HT1080 (cell line): ENCODE measurements around the gene COL2A1. TPM values are rescaled to one million over a fixed set of nuclear protein-coding genes. Genes with fewer than 3 reads are reported as not detected.
"Not testable (repeated sequence)": the region's sequence is repeated elsewhere in the genome, so short reads cannot be mapped to it uniquely, and the experiment has no call there.

Source experiments
- DNase-seq: peaks from one replicate; pipeline ENCODE4 v3.0.0-alpha.2; 2015; ENCODE audit warnings: low read depth
- total RNA-seq: library from RNA; depleted of rRNA; stranded (reverse); fragments of >200 nt; shearing (Covaris generic); gene quantifications from 2 replicates; pipeline ENCODE4 v1.2.3, GENCODE V29; 2014

Gene COL2A1
- total RNA-seq, 1 experiment from 2014 or later: 0.02 TPM

DNA sequence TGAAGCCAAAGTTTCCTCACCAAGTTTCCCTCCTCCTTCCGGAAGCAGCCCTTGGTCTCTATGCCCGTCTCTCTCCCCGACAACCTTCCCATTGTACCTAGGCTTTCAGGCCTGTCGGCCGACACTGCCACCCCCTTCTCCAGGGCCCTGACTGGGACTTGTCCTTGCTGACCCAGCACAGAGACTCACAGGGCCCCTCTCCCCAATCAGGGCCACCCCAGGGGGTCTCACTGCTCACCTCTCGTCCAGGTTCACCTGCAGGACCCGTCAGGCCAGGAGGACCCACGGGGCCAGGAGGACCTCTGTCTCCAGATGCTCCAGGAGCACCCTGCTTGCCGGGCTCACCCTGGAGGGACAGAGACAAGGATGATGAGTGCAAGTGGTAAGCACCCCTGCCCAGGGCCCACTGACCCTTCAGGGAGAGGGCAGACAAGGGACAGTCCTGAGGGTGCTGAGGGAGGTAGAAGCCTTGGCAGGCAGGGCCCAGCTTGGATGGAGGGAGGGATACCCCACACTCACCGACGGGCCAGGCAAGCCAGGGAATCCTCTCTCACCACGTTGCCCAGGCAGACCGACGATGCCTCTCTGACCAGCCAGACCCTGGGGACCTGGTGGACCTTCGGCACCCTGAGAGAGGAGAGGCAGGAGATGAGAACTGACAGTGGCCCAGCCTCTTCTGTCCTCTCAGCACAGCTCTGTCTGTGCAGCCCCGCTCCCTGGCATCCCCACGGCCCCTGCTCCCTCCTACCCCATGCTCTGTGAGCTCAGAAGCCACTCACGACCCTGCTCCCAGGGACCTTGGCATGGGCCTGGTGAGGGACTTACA, 26.3 kb downstream of the COL2A1 start:
- no peak for DNase-seq

DNA sequence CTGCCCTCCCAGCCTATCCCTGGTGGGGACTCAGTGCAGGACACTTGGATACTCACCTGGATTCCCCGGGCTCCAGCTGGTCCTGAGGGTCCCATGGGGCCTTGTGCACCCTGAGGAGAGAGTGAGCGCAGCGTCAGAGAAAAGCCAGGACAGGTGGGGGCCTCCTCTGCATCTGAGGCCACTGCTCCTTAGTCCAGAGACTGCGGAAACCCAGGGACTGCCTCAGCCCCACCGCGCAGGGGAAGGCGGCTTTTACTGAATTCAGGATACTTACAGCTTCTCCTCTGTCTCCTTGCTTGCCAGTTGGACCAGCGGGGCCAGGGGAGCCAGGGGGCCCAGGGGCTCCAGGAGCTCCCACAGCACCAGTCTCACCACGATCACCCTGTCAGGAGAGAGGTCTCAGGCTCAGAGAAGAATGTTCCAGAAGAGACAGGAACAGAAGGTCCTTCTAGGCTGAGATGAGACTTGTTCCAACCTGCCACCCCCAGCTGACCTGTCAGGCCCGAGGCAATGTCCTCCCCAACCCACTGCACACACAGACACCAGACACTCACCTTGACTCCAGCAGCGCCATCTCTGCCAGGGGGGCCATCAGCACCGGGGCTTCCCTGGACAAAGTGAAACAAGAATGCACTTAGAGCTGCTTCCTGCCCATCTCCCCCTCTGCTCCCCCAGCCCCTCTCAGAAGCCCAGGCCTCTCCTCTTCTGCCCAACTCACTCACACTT, 27.1 kb downstream of the COL2A1 start:
- DNase-seq: no peak

DNA sequence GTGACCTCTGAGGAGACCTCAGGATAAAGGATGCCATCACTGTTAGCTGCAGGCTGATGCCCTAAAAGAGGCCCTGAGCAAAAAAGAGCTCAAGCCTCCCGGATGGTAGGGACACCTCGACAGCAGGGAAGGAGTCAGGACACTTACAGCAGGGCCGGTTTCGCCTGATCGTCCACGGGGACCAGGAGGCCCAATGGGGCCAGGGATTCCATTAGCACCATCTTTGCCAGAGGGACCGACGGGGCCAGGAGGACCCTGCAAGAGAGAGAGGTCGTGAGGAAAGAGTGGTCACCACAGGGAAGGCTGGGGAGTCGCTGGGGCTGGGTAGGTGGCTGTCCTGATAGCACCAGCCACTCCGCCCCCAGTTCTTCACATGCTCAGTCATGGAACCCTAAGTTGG, 28.5 kb downstream of the COL2A1 start:
- no peak for DNase-seq

DNA sequence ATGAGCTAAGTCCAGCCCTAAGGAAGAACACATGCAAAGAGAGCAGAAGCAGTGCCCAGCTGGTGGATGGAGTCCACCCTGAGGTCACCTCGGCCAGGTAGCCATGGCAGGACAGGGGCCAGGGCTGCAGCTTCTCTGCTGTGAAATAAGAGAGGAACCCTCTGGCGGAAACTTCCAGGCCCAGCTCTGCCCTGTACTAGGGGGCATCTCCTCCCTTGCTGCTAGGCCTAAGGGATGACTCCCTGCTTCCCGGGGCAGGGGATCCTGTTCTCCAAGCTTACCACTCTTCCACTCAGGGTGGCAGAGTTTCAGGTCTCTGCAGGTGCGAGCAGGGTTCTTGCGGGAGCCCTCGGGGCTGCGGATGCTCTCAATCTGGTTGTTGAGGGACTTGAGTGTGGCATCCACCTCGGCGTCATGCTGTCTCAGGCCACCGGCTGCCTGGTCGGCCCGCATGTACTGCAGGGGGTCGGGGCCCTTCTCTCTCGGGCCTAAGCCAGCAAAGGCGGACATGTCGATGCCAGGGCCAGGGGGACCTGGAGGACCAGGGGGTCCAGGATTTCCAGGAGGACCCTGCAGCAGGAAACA, 29.1 kb downstream of the COL2A1 start:
- DNase-seq: no peak

DNA sequence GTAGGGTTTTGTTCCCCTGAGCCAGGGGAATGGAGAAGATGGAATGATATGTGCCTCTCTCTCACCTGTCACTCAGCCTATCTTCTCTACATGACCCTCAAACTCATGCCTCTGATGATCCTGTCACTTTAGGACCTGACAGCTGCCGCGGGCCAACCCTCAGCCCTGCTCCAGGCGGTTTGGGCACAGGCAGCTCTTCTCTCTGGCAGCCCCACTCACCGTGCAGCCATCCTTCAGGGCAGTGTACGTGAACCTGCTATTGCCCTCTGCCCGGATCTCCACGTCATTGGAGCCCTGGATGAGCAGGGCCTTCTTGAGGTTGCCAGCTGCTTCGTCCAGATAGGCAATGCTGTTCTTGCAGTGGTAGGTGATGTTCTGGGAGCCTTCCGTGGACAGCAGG, 30.4 kb downstream of the COL2A1 start:
- DNase-seq: no peak

DNA sequence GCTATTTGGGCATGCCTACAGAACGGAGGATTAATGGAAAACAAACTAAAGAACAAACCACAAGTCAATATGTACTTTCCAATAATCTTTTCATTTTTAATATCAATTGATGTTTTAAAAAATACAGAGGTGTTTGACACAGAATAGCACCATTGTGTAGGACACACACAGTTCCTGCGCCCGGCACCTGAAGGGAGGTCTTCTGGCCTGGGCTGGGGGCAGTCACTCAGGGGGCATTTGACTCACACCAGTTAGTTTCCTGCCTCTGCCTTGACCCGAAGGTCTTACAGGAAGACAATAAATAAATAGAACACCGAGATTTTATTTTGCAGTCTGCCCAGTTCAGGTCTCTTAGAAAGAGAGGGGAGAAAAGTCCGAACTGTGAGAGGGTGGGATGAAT, 31.4 kb downstream of the COL2A1 start:
- no peak for DNase-seq

DNA sequence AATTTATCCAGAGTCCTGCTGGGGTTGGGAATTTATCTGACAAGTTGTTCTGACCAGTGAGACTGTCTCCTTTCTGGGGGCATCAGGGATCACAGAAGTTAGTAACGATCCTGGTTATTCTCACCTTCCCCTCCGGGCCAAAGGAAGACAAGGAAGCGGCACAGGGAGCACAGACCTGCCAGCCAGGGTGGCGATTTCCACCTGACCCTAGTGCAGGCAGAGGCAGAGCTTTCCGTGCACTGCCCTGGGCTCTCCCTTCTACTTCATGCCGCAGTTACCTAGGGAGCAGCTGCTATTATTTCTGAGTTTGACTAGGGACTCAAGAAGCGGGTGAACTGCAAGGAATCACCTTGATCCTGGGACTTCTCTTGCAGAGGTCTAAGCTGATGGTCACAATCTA, 33.4 kb downstream of the COL2A1 start:
- no peak for DNase-seq

DNA sequence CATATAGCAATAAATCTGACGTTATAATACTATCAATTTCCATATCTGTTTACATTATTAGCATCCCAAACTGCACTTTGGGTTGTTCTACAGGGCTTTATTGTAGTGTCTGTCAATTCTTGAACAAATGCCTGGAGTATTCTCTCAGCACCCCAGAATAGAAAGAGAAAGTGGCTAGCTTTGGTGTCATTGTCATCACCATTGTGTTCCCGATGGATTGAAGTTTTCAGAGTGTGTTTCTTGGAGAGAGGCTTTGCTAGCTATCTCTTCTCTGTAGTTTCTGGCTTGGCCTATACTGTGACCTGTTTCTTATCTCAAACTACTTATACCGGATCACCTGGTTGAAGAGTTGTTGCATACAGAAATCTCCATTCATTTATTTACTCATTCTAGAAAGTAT, 34.4 kb downstream of the COL2A1 start:
- DNase-seq: no peak

DNA sequence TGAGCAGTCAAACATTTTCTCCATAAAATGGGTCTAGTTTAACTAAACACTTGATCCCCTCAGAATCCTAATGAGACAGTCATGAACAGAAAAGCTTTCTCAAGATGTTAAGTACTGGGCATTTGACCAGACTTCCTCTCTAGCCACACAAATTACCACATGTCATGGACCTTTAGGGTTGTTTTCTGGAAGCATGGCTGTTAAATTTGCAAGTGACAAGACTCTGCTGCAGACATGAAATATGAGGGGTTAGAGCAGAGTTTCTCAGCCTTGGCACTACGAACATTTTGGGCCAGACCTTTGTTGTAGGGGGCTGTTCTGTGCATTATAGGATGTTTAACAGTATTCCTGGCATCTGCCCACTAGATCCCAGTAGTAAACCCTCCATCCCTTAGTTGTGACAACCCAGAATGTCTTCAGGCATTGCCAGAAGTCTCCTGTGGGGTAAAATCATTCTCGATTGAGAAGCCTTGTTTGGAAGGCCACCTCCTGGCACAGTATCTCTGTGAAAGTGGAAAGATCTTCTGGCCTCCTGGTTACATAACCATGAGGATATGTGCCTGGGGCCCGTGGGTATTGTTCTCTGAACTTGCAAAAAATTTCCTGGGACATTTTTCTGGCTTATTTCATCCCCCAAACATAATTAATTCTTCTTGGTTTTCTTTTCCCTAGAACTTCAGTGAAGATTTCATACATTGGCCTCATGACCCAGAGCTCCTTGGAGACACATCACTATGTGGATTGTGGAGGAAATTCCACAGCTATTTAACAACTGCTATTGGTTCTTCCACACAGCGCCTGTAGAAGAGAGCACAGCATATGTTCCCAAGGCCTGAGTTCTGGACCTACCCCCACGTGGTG, 36.6 kb downstream of the COL2A1 start:
- no peak for DNase-seq

DNA sequence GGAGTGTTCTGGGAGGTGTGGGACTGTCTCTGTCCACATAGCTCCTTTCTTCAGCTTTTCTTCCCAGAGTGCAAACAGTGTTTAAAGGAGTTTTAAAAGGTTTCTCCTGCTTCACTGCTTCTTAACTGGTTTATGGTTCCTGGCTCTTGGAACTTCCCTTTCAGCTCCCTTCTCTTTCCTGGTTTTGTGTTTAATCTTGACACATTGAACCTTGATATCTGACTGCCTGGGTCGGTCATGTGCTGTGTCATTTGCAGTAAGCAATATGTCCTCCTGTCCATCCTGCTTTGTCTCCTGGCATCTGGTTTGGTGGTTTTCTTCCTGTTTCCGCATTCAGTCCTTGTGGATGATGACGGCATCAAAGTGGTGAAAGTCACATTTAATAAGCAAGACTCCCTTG, 38.7 kb downstream of the COL2A1 start:
- no peak for DNase-seq

DNA sequence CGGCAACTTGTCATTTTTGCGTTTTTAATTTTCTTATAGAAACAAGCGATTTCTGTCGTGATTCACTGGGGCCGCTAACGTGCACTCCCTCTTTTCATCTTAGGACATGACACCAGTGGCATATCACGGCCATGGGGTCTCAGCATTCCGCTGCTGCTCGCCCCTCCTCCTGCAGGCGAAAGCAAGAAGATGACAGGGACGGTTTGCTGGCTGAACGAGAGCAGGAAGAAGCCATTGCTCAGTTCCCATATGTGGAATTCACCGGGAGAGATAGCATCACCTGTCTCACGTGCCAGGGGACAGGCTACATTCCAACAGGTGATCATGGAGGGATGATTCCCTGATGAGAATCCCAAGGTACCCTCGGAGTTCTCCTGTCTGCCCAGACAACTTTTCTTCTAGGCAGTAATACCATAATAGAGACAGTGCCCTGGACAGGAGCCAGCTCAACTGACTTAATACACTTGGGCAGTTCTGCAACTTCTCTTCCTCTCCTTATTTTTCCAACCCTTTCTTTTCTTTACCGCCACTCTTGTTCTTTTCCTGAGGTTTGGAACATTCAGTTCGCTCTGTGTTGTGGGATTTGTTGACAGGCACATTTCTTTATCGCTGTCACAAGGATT, 40.1 kb downstream of the COL2A1 start:
- no peak for DNase-seq

DNA sequence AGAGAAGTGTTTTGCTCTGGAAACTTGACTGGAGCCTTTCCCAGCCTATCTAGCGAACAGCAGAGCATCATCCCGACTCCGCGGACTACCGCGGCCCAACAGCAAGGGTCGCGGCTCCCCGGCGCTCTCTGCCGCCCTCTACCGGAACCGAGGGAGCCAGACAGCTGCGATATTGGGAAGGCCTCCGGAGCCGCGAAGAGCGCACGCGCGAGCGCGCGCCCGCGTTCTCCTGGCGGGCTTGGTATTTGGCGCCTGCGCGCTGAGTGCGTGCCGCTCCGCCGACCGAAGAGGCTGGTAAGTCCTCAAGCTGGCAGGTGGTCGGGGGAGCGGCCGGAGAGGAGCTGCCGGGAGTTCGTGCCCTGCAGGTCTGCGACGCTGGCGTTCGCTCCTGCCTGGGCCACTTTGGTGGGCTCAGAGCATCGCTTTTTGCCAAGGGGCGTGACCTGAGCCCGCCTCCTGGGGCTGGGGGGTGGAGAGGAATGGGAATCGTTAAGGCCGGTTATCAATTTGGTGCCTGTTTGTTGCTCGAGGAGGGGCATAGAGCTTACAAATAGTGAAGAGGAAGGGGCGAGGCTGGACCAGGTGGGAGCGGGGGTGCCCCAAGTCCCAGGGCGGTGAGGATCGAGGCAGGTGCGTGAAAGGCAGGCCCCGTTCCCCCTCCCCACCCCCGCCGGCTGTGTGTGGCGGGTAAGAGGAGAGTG, 40.8 kb downstream of the COL2A1 start, which contains the start of gene TMEM106C:
Gene TMEM106C (plus strand): TSS at position 257 of the 701 bp plus-strand sequence. CDS start 641 bp downstream, outside the sequence.
- DNase-seq: peak; percentile 89

DNA sequence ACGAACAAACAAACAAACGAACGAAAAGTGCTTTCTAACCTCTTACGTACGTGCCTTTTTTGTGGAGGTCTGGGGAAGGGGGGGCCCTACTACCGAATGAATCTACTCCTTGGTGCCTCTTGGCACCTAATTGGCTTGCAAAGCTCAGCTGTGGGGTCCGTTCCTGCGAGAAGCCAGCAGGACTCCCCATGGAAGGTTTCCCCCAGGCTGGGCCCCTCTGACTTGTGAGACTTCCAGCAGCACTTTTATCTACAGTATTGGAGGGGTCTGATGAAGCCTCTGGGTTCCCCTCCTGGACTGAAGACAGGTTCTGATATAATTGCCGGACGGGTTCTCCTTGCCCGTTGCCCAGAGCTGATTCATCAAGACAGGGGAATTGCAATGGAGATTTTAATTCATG, 42.1 kb downstream of the COL2A1 start:
- no peak for DNase-seq

DNA sequence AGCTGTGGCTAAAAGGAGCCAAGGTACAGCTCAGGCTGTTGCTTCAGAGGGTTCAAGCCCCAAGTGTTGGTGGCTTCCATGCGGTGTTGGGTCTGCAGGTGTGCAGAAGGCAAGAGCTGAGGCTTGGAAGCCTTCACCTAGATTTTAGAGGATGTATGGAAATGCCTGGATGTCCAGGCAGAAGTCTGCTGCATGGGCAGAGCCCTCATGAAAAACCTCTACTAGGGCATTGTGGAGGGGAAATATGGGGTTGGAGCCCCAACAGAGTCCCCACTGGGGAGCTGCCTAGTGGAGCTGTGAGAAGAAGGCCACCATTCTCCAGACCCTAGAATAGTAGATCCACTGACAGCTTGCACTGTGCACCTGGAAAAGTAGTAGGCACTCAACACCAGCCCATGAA, 46.6 kb downstream of the COL2A1 start:
- DNase-seq: not testable (repeated sequence)

DNA sequence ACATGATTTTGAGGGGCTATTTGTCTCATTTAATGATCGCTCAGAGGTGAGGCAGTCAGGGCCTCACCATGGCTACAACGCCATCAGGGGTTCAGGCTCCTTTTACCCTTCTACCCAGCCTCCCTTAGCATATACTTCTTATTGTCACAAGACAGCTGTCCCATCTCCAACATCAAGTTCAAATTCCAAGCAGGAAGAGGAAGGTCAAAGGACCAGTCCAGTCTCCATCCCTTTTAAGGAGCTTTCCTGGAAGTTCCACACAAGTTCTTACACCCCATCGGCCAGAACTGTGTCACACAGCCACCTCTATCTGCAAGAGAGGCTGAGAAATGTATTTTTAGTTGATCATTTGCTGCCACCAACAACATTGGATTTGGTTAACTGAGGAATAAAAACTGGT, 49.2 kb downstream of the COL2A1 start:
- DNase-seq: no peak

DNA sequence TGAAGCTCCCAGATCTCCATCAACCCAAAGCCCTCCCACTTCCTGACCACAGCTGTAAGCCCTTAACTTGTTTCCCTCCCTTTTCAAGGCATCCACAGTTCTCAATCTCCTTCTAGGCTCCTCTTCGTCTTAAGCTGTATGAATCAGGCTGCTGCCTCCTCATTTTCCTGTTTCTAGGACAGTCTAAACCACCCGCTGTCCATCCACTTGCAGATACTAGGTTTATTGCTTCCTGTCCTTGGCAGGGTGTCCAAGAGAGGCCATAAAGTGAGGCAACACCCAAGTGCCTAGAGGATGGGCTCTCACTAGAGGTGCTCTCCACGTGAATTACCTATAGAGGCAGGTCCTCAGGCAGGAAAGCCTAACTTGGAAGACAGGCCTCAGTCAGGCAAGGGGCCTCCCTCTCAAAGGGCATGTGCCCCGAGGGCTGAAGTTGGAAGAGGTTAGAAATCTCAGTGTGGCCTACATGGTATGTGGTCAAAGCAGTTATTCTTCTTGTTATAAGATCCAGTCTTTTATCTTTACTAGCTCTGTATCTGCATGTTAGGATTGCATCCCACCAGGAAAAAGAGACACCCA, 49.7 kb downstream of the COL2A1 start:
- DNase-seq: peak; percentile 20

DNA sequence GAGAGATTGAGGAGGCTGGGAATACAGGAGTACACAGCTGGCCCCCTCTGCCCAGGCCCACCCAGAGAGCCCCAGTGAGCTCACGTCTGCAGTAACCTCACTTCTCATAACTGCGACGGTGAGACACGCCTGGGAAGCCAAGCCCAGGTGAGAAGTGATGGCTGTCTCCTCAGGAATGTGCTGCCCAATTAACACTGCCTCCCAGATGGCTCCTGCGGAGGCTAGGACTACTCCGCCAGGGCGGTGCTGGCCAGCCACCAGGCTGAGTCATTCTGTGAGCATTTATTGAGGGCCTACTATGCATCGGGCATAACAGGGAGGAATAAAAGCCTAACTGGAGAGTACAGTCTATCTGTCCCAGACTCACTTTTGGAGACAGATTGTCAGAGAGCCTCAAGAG, 50.2 kb downstream of the COL2A1 start:
- DNase-seq: no peak

DNA sequence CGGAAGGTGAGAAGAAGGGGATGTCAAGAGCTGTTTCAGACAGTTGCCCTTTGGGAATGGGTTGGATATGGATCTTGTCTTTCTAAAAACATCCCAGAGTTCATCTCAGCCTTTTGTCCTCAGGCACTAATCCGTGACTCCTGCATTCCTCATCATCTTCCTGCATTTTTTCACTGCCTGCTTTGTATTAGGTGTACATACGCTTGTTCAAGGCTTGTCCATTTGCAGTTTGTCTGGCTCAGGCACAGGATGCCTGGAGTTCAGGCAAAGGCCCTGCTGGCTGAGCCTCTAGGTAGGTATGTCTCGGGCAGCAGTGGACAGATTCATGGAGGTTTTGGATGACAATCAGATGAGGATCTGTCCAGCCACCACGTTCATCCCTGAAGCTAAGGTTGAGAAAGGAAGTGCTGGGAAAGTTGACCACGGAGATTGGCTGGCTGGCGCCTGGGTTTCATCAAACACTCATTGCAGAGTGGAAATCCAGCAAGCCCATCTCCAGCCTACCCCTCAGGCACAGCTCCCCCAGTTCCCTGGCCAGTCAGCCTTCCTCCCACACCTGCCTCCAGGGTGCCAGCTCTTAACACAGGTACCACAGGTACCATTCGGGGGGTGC, 53.3 kb downstream of the COL2A1 start:
- DNase-seq: peak; percentile 21
